T-helper 22 cell (primary cell): Measurements from ENCODE around the gene KIF25.

Experiments used
- DNase-seq: peaks from one replicate; pipeline ENCODE4 v3.0.0-alpha.2; 2020; ENCODE audit warnings: low read depth

Gene KIF25

DNA sequence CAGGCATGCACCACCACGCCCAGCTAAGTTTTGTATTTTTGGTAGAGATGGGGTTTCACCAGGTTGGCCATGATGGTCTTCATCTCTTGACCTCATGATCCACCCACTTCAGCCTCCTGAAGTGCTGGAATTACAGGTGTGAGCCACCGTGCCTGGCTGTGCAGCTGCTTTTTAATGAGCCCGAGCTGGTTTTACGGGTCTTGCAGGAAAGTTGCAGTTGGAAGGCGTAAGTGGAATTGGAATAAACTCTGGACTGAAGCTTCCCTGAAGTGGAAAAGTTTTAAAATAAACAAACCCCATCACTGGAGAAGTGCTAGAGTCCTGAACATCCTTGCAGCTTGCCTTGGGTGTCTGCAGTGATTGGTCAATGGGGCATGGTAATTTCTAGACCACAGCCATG is 40.4 kb downstream of the KIF25 start:
- DNase-seq: no peak

DNA sequence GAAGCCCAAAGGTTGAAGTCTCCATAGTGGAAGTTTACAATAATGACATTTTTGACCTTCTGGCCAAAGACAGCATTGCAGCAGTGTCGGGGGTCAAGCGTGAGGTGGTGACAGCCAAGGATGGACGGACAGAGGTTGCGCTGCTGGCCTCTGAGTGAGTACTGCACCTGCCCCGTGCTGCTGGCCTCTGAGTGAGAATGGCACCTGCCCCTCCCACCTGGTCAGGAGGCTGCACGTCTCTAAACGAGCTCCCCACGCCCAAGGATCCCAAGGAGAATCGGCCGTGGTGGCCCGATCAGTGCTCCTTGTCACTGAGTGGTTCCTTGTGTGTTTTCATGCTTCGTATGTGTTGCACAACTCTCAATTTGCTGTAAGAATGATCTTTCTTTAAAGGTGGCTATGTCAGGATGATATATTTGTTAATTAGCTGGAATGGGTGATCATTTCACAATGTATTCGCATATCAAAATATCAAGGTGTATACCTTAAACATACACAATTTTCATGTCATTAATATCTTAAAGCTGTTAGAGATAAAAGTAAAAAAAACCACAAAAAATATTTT is 41.2 kb downstream of the KIF25 start:
- DNase-seq: no peak

- no peak for DNase-seq
These were observed 41.8 kb downstream of the KIF25 start for GRCh38 chr6:168039301-168039700.

DNA sequence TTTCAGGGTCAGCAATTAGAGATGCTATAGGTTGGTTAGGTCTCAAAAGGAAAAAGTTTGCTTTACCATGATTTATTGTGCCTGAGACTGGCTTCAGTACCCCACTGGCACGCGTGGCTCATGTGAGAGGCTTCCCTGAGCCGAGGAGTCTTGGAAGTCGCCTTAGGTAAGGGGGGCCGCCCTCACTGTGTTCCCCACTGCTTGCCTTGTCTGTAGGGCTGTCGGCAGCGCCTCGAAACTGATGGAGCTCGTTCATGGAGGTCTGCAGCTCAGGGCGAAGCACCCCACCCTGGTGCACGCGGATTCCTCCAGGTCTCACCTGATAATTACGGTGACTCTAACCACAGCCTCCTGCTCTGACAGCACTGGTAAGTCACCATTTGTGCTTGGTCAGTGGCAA is 42.4 kb downstream of the KIF25 start:
- no peak for DNase-seq

GRCh38 chr6:168040856-168041496 is 43.5 kb downstream of the KIF25 start:
- no peak for DNase-seq

DNA sequence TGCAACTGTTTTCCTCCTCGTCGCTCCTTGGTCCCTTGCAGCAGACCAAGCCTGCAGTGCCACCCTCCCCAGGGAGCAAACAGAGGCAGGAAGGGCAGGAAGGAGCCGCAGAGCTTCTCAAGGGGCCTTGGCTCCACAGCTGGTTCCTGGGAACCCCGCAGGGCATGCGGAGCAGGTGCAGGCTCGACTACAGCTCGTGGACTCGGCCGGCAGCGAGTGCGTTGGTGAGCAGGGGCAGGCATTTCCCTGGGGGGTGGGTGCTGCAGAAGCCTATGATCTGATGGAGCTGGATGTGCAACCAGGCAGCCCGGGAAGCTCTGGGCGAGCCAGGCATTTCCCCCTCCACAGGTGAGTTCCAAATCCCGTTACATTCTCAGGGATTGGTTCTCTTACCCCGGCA is 44.5 kb downstream of the KIF25 start:
- no peak for DNase-seq

DNA sequence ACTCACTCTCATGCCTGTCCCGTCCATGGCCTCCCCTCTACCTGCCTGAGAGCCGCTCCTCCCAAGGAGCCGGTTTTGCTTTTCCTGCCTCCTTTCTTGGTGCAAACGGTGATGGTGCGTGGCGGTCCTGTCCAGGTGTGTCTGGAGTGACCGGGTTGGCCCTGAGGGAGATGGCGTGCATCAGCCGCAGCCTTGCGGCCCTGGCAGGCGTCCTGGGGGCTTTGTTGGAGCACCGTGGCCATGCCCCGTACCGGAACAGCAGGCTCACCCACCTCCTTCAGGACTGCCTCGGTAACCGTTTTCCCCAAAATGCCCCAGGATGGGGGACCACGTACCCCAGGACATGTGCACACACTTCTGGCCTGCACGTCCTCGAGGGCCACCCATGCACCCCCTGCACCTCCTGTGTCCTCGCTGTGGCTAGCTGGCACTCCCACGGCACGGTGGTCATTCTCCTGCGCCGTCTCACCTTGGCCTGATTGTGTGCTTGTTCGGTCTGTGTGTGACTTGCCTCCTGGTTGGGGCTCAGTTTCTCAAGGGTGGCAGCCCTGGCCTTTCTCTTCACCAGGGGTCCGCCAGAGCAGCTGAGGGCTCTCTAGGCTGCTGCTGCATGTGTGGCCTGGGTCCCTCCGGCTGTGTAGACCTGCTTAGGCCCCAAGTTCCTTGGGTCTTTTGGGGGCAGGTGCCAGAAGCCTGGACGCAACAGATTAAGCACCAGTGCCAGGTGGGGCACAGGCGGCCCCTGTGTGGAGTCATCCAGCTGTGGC is 45.1 kb downstream of the KIF25 start:
- DNase-seq: no peak

GRCh38 chr6:168043193-168043847 is 45.8 kb downstream of the KIF25 start:
- DNase-seq: no peak

GRCh38 chr6:168043848-168044415 is 46.5 kb downstream of the KIF25 start:
- DNase-seq: no peak

DNA sequence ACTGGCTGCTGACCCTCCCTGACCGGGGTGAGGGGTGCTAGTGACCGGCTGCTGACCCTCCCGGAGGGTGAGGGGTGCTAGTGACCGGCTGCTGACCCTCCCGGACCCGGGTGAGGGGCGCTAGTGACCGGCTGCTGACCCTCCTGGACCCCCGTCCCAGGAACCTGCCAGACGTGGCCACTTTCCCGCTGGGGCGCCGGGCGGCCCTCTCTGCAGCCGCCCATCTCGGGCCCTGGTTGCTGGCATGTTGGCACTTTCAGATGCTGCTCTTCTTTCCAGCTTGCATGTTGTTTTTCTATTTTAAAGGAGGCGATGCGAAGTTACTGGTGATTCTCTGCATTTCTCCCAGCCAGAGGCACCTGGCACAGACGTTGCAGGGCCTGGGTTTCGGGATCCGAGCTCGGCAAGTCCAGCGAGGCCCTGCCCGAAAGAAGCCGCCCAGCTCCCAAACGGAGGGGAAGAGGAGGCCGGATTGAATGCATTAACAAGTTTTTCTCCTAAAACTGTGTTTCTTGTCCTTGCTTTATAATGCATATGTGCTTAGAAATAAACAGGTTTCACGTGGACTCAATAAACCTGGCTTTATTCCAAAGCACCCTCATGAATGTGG is 47.2 kb downstream of the KIF25 start:
- DNase-seq: no peak

- no peak for DNase-seq
These were observed 47.7 kb downstream of the KIF25 start for GRCh38 chr6:168045141-168045691.

- DNase-seq: no peak
These were observed 48.5 kb downstream of the KIF25 start for GRCh38 chr6:168045706-168046620.

GRCh38 chr6:168046696-168047095 is 49.2 kb downstream of the KIF25 start:
- no peak for DNase-seq

DNA sequence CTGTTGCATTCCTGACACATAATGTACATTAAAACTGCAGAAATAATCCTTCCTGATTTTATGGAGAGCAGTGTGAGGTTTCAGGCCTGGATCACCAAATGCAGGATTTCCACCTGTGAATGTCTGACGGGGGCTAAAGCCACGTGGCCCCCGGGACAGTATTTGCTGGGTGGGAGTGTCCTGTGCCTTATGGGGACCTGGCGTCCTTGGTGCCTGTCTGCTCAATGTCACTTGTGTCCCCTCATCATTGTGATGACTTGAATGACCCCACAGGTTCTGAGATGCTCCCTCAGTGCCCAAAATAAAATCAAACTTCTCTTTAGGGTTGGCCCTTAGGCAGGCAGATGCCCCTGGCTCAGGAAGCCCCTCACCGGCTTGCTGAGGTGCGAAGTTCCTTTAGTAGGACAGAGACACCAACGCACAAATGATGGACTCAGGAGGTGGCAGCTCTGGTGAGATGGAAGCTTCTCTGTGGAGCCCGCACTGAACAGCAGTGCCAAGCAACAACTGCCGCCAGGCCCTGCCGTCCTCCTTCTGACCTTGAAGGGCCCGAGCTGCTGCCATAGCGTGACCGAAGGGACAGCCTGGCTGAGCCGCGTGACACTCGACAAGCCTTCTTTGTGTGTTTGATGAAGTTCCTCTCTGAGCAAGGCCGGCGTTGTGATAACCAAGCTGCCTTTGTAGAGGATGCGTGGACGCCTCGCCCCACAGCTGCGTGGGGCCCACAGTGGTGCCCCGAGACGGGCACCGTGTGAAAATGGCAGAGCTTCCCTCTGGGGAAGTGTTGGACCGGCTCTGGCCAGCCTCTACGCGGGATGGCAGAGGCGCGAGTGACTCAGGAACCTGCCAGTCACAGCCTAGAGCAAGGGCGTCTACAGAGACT is 50.6 kb downstream of the KIF25 start:
- DNase-seq: no peak

GRCh38 chr6:168048724-168049025 is 51.2 kb downstream of the KIF25 start:
- no peak for DNase-seq

DNA sequence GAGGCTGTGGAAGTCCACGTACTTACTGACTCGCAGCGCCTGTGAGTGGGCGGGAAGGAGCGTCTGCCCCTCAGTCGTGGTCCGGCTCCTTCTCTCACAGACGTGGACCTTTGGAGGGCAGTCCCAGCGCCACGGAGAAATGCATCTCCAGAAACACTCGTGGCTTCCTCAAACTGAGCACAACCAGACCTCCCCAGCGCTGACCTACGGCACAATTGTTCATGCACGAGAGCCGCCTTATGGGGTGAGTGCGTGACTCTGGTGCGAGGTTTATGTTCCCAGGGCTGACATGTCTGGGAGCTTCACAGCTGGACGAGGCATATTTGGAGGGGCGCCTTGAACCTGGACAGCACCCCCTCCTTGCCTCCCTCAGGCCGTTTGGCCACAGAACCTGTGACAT is 51.8 kb downstream of the KIF25 start:
- no peak for DNase-seq

DNA sequence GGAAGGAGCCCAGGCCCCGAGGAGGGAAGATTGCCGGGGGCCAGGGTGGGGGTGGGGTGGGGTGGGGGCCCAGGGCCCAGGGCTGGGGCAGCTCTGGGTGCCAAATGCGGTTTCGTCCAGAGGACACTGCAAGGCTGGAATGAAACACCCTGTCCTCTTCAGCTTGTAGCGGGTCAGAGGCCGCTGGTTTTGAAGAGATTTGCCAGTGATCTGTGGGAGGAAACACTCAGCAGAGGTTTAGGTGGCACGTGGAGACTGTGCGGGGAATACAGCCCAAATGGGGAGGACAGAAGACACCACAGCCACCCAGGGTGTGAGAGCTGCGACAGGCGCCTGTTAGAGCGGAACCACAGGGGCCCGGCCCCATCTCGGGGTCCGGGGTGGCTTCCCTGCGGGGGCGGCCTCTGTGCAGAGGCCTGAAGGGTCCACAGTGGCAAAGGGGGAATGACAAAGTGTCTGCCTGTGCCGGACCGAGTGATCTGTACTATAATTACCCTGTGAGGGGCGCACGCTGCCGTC is 52.3 kb downstream of the KIF25 start:
- no peak for DNase-seq

DNA sequence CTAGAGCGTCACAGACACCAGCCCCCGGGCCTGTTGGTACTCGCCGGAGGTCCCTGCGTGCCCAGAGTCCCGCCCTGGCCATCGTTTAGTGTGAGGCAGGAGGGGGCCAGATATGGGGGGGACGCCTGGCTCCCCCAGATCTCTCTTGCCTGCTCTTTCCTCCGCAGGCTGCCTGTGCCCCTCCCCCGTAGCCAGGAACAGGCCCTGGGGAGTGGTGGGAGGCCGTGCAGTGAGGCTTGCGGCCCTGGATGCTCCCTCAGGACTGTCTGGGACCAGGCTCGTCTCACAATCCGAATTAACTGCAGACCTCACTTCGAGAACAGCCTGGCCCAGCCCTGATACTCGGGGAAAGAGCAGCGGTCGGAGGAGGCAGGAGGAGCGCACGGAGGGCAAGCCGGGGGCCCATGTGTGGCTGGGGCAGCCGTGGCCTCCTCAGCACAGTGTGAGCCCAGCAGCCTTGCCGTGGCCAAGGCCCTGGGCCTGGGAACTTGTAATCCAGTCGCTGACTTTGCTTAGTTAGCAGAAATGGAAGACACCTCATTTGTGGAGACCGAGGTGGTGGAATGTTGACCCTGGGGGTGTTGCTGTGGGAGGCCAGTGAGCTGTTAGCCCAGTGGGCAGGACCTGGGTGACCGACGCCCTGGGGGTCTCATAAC is 52.9 kb downstream of the KIF25 start:
- DNase-seq: no peak

- DNase-seq: no peak
These were observed 53.6 kb downstream of the KIF25 start for GRCh38 chr6:168050881-168051586.
